Kidney tubule cell (primary cell): ENCODE results near the gene CLSTN1.

Experiments used
- DNase-seq: peaks from one replicate; pipeline ENCODE4 v3.0.0-alpha.2; 2018; ENCODE audit warnings: low spot score

The CLSTN1 gene

GRCh38 chr1:9823943-9824701 is at the start of gene CLSTN1:
CLSTN1 (minus strand) TSS chr1:9823965; CDS start chr1:9823733, 232 bp downstream.
- peak; percentile 90 for DNase-seq

GRCh38 chr1:9873385-9873784 is 49.6 kb upstream of the CLSTN1 start:
- no peak for DNase-seq

GRCh38 chr1:9872430-9873165 is 48.8 kb upstream of the CLSTN1 start:
- peak; percentile 26 for DNase-seq

DNA sequence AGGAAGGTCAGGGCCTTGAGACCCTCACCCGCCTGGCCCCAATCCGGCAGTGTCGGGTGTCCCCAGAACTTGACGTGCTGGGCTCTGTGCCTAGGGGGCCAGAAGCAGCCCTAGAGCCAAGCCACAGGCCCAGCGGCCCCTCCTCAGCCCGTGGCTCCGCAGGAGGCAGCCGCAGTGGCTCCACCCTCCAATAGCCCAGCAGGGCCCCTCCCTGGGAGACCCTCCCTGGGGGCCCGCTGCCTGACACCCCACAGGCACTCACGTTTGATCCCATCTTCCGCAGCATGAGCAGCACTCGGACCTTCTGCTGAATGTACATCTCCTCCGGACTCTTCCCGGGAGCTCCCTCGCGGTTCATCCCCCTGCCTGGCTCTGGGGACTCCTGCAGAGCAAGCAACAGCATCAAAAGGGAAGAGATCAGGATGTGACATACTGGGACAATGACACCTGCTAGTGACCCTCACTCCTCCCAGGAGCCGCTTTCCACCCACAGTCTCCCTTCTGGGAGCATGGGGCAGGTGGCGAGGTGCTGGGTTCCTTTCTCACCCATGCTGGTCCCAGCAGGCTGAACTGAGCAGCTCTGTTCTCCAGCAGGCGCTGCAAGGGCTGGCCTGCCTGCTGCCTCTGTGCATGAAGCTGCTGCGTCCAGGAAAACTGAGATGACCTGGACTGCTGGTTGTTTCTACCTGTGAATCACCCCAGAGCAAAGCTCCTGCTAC is 48.1 kb upstream of the CLSTN1 start:
- DNase-seq: peak; percentile 16

- DNase-seq: no peak
These were observed 47.3 kb upstream of the CLSTN1 start for GRCh38 chr1:9871021-9871420.

DNA sequence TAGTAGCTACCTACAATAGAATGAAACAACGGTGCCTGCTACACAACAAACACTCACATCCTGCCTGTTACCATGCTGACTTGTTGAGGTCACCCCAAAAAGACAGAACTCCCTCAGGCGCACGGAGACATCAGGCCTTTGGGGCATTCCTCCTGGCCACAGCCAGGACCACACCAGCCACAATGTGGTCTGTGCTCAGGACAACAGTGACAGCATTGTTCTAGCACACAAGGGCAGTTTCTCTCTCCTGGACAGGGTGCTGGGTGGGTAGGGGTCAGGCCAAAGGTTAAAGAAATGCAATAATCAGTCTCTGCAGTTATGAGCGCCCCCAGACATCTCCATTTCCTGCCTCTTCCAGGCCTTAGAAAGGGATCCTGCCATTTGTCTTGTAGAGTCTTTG is 46.8 kb upstream of the CLSTN1 start:
- DNase-seq: no peak

DNA sequence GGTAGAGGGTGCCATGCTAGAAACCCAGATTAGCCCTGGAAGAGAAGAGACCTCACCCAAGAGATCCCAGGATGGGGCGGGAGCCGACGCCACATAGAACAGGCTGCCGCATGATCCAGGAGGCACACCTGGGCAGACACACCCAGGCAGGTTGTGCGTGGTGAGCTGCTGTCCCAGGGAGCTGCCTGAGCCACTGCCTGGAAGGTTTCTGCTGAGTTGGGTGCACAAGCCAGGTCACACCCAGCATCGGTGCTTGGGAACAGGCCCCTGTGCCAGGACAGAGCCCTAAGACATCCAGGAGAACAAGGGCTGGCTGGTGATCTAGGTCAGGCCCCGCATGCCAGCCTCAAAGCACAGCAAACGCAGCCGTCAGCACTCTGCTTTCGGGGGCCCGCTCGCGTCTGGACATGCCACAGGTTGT is 46.1 kb upstream of the CLSTN1 start:
- no peak for DNase-seq

GRCh38 chr1:9868244-9868590 is 44.5 kb upstream of the CLSTN1 start:
- DNase-seq: no peak

DNA sequence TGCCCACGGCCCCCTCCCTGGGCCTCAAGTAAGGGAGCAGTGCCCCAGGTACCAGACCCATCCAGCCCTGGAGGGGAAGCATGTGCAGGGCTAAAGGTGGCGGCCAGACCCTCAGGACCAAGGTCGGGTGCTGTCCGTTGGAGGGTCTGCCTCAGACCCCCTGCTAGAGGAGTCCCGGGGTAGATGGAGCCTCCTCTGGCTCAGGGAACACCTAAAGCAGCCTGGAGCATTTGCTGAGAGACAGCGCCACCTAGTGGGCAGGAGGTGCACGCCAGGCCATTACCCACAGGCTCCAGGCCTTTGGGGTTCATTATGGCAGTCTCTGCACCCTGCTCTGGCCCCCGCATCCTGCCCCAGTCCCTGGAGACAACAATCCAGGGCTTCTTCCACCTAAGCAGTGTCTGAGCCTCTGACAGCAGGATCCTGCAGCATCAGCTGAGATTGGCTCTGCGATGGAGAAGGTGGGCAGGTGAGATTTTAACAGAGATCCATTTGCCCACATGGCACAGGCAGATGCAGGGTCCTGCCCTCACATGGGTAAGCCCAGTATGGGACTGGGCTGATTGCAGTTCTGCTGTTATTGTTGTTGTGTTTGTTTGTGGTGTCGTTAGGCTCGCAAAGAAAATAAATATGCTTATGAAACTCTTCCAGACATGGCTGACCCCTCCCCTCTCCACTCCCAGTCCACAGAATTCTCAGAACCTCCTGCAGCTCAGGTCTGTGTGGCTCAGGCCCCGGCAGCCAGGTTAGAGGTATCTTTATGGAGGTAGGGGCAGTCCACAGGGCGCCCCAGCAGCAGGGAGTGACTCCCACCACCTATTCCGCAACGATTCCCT is 43.9 kb upstream of the CLSTN1 start:
- DNase-seq: peak; percentile 72

DNA sequence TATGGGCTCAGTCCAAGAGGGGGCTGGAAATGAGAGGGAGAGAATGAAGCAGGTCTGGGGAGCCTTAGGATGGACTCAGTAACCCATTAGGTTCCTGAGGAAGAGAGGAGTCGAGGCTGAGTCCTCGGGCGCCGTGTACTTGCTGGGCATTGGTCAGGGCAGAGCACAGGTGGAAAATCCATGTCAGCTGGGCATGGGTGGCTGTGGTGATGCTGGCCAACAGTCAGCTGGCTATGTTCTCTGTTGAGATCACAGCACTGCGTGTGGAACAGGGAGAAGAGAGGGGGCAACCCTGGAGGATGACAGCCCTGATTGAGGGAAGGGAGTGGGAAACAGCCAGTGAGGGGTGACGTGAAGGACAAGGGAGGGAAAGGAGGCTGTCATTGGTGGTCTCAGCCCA is 43.1 kb upstream of the CLSTN1 start:
- no peak for DNase-seq

GRCh38 chr1:9865724-9866123 is 42.0 kb upstream of the CLSTN1 start:
- DNase-seq: no peak

DNA sequence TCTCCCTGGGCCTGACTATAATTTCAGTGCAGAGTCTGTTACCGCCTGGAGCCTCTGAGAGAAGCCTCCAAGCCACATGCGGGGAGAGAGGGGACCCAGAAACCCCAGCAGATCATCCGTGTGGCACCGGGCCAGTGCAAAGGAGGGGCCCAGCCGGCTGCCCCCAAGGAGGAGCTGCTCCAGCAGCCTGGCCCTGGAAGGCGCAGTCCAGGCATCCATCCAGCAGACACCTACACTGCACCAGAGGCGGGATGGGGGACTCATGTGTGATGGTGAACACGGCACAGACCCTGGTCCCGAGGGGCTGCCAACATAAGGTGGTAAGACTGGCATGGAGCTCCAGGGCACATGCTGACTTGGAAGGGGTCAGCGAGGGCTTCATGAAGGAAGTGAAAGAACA is 39.6 kb upstream of the CLSTN1 start:
- DNase-seq: no peak

DNA sequence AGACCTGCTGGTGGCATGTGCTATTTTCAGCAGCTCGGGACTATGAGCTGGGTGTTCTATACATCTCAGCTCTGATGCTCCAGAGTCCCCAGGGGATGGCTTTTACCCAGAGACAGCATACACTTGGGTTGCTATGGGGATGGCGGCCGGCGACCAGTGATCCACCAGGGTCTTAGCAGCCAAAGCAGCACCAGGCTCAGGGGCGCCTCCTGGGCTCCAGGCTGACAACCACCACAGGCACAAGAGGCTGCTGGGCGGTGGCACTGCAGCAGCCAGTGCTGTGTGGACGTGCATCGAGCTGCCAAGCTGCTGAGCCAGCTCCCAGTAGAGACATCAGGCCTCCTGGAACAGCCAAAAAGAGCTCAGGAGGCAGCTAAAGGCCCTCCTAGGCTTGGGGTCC is 37.6 kb upstream of the CLSTN1 start:
- DNase-seq: no peak

GRCh38 chr1:9860887-9861286 is 37.1 kb upstream of the CLSTN1 start:
- peak; percentile 27 for DNase-seq

DNA sequence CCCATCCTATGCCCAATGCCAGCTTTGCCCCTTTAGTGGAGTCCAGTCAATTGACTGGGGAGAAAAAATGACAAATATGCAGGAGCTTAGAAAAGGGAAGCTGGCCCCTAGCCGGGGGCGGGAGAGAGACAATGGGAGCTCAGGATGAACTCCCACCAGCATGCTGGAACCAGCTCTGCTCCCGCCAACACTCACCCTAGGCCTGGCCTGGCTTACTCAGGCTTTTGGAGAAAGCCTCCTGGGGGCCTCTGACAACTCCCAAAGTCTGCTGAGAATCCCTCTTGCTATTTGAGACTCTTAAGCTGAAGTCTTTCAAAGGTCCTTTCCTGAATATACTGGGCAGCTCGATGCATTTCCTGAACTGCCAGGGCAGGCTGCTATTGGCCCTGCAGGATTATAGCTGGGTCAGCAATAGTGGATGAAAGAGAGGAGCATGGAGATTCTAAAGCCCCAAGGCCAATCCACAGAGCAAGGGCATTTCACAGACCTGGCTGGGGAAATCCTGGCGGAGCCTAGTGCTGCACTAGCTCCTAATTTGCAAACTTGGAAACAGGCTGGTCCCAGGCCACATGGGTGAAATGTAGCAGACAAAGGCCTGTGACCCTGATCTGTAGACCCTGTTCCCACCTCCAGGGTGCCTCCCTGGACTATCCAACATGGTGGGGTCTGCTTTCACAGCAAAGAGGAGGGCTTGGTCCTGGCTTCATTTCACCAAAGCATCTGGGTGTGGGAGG is 35.7 kb upstream of the CLSTN1 start:
- DNase-seq: no peak

GRCh38 chr1:9858293-9859035 is 34.7 kb upstream of the CLSTN1 start:
- DNase-seq: no peak

- DNase-seq: no peak
These were observed 31.4 kb upstream of the CLSTN1 start for GRCh38 chr1:9855186-9855585.

- no peak for DNase-seq
These were observed 29.5 kb upstream of the CLSTN1 start for GRCh38 chr1:9853249-9853595.

DNA sequence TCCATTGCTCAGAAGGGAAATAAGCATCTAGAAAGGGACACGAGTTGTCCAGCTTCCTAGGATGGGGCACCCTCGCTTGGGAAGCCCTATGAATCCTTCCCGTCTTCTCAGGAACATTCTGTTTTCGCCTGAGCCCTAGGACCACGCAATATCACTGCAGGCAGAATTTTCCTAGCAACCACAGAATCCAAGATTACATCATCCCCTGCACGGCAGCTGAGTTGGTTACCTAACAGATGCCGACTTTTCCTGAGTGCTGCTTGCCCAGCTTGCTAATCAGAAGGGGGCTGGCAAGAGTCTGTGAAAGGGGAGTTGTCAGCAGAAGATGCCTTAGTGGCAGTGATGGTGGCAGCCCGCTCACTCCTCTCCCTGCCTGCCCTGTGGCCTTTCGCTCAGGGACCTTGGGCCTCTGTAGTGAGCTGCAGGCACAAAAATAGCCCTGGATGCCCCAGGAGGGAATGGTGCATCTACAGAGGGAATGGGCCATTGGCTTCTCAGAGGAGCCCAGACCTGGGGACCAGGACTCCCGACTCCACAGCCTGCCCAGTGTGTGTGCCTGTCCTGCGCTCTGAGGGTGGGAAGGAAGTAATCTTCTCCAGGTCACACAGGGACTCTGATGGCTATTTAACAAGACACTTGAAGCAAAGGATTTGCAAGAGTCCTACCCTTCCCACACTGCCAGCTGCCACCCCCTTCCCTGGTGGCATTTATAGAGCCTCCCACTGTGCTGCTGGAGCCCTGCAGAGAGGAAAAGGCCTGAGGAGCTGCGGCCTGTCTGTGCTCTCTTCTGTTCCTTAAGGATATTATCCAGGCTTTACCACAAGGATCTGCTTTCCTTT is 28.9 kb upstream of the CLSTN1 start:
- no peak for DNase-seq

DNA sequence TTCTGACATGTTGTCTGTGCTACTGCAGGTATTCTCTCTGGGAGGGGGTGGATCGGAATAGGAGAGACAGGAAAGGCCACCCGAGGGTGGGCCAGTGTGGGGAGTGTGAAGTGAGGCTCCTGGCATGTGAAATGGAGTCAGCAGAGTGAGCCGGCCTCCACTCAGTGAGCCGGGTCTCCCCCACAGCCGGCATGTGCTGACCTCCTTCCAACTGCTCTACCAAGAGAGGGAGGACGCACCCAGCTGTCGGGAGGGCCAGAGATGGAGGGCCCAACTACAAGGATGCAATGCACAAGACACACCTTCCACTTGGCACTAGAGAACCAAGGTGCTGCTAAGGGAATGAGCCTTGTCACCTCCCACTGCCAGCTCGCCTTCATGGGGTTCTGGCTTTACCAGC is 28.2 kb upstream of the CLSTN1 start:
- DNase-seq: no peak
